OCI-LY7 (cell line): ENCODE results near the gene GTF2IRD1.

ENCODE experiments used
- CTCF ChIP-seq: fragments of 200-600 bp; sonication (generic); conservative IDR thresholded peaks from 2 replicates; pipeline ENCODE4 v1.5.1; 2014; ENCODE audit warnings: mild to moderate bottlenecking, antibody characterized with exemption, low read length, moderate library complexity, mixed read lengths
- EZH2phosphoT487 ChIP-seq: fragments of 200-600 bp; sonication (generic); IDR thresholded peaks from 2 replicates; pipeline ENCODE4 v1.6.1; 2018; ENCODE audit warnings: low read depth, borderline replicate concordance, mild to moderate bottlenecking, mixed run types, antibody characterized with exemption, low read length, moderate library complexity, mixed read lengths

- TF ChIP-seq CTCF (no peak), EZH2phosphoT487 (no peak)
These were observed 31.9 kb downstream of the GTF2IRD1 start for GRCh38 chr7:74485611-74486010.
